Measurements from ENCODE around the gene MNAT1.

MNAT1 gene

DNA sequence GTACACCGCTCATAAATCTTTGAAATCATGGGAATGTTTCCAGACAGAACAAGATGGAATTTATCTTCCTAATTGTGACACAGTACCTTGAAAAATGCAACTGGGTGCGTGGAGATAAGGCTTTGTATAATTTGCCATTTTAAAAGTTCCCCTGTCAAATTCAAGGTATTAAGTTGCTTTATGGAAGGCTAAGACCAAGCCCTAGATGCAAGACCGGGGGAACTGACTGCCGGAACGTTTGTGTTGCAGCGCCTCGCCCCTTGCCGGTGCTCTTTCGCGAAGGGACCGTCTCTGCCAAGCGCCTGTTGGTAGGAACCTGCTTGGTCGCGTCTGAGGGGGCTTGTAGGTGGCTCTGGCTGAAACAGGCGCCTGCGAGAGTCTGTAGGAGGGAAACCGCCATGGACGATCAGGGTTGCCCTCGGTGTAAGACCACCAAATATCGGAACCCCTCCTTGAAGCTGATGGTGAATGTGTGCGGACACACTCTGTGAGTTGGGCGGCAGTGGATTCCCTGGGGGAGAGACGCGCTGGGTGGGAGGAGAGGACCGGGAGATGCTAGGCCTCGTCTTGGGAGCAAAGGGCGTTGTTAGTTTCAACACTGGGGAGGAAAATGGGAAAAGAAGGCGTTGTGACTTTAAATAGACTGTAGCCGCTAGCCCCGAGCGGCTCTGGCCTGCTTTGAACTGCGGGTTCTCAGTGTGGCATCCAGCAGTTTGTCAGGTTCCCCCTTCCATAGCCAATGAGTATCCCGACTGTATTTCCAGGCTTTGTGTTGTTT, at the start of gene MNAT1:
MNAT1 (plus strand) TSS at position 297 of the 778 bp plus-strand sequence; CDS start at position 399, 102 bp downstream.
- Histone ChIP-seq H3K36me3 (ENCODE audit: insufficient read depth, low read length) (no peaks in the 10 kb centered on the region), H3K4me1 (ENCODE audit: insufficient read depth, low read length) (no peaks in the 10 kb centered on the region), H3K9ac (ENCODE audit: low read depth, low read length) (peak within 1 kb of the TSS; percentile 79), H3K9me3 (ENCODE audit: control insufficient read depth, insufficient read depth, low read length) (no peaks in the 10 kb centered on the region)

DNA sequence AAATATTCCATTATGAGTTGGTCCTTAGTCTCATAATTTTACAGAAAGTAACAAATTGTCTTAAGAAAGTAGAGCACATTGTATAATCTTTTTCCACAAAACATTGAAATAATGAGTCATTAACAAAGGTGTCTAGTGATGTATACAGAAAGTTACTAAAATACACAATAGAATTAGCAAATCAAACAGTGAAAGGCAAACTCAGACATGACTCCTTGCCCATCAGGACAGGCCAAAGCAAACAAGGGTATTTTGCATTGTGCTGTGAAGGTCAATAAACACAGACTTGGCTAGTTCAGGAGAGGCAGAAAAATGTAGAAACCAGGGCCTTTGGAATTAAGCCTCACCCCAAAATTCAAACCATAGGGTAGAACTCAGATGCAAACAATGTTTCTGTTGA, 47.7 kb upstream of the MNAT1 start:
- H3K9ac ChIP-seq (ENCODE audit: low read depth, low read length): no peak overlapping the region

DNA sequence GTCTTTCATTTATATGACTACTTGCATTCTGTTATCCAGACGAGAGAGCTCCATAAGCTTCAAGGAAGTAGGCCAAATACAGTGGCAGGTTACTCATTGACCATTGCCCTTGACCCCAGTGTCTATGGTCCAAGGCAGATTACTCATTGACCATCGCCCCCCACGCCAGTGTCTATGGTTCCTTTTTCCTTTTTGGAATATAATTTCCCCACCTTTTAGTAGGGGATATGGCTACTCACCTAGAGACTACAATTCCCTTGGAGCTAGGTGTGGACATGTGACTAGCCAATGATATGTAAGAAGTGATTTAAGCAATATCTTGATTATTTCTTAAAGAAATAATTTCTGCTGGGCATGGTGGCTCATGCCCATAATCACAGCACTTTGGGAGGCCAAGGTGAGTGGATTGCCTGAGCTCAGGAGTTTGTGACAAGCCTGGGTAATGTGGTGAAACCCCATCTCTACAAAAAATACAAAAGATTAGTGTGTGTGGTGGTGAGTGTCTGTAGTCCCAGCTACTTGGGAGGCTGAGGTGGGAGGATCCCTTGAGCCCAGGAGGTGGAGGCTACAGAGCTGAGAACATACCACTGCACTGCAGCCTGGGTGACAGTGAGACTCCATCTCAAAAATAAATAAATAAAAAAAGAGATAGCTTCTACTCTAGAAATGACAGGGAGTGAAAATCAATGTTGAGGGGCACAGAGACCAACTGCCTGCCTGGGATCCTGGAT, 43.0 kb upstream of the MNAT1 start:
- Histone ChIP-seq H3K36me3 (ENCODE audit: insufficient read depth, low read length) (no peaks in the 10 kb centered on the region), H3K9me3 (ENCODE audit: control insufficient read depth, insufficient read depth, low read length) (no peaks in the 10 kb centered on the region)

More for the DNA sequence above, 47.7 kb upstream of the MNAT1 start:
- no peaks in the 10 kb centered on the region for H3K36me3 ChIP-seq (ENCODE audit: insufficient read depth, low read length)
- no peaks in the 10 kb centered on the region for H3K4me1 ChIP-seq (ENCODE audit: insufficient read depth, low read length)
- no peaks in the 10 kb centered on the region for H3K9me3 ChIP-seq (ENCODE audit: control insufficient read depth, insufficient read depth, low read length)

DNA sequence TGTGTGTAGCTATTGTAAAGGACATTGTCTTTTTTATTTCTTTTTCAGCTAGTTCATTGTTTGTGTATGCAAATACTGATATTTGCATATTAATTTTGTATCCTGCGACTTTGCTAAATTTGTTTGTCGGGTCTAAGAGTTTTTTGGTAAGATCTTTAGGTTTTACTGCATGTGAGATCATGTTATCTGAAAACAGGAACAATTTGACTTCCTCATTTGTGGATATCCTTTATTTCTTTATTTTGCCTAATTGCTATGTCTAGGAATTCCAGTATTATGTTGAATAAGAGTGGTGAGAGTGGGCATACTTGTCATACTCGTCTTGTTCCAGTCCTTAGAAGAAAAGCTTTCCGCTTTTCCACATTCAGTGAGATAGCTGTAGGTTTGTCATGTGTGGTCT, 39.2 kb upstream of the MNAT1 start:
- Histone ChIP-seq H3K9me3 (ENCODE audit: control insufficient read depth, insufficient read depth, low read length) (peaks cover 3% of the 10 kb centered on the region; the same call in 1 of the 2 replicates), H3K4me1 (ENCODE audit: insufficient read depth, low read length) (no peaks in the 10 kb centered on the region), H3K9ac (ENCODE audit: low read depth, low read length) (no peak overlapping the region), H3K36me3 (ENCODE audit: insufficient read depth, low read length) (no peaks in the 10 kb centered on the region)

More for the DNA sequence above, 43.0 kb upstream of the MNAT1 start:
- no peak overlapping the region for H3K9ac ChIP-seq (ENCODE audit: low read depth, low read length)
- H3K4me1 ChIP-seq (ENCODE audit: insufficient read depth, low read length): no peaks in the 10 kb centered on the region

DNA sequence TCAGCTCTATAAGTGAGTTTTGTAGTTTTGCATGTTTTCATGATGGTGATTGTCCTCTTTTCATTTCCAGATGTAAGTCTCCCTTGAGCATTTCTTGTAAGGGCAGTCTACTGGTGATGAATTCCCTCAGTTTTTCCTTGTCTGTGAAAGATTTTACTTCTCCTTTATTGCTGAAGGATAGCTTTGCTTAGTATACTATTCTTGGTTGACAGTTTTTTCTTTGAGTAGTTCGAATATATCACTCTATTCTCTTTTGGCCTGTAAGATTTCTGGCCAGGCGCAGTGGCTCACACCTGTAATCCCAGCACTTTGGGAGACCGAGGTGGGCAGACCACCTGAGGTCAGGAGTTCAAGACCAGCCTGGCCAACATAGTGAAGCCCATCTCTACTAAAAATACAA, 34.0 kb upstream of the MNAT1 start:
- H3K9ac ChIP-seq (ENCODE audit: low read depth, low read length): no peak overlapping the region
- no peaks in the 10 kb centered on the region for H3K4me1 ChIP-seq (ENCODE audit: insufficient read depth, low read length)
- peaks cover 3% of the 10 kb centered on the region; the same call in 1 of the 2 replicates for H3K9me3 ChIP-seq (ENCODE audit: control insufficient read depth, insufficient read depth, low read length)
- H3K36me3 ChIP-seq (ENCODE audit: insufficient read depth, low read length): no peaks in the 10 kb centered on the region

DNA sequence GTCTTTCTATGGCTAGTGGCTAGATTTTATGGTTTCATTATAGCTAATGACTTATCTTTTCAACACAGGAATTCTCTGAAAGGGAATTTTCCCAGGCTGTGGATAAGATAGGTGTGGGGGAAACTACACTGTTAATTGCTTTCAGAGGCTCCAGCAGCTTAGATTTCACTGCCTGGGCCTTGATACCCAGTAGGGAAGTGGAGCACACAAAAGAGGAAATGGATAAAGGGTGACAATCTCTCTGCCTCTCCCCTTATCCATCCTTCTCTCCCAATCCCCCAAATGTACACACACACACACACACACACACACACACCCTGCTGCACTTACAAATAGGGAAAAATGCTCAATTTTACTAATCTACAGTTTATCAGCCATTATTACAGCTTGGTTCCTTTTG, 29.5 kb upstream of the MNAT1 start:
- no peaks in the 10 kb centered on the region for H3K36me3 ChIP-seq (ENCODE audit: insufficient read depth, low read length)
- no peak overlapping the region for H3K9ac ChIP-seq (ENCODE audit: low read depth, low read length)
- no peaks in the 10 kb centered on the region for H3K9me3 ChIP-seq (ENCODE audit: control insufficient read depth, insufficient read depth, low read length)
- H3K4me1 ChIP-seq (ENCODE audit: insufficient read depth, low read length): peaks cover 1% of the 10 kb centered on the region; the same call in 1 of the 2 replicates

DNA sequence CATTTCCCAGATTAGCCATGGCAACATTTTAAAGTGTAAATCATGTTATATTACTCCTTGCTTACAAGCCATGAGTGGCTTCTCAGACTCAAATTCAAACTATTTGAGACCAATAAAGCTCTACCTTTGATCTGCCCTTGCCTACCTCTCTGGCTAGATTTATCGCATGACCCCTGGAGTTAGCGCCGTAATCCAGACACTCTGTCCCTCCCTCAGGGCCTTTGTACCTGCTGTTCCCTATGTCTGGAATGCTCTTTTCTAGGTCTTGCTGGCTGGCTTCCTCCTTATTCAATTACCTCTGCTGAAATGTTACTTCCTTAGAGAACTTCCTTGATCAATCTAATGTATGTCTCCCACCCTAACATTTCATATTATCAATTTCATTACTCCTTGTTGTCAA, 26.7 kb upstream of the MNAT1 start:
- no peak overlapping the region for H3K9ac ChIP-seq (ENCODE audit: low read depth, low read length)
- H3K36me3 ChIP-seq (ENCODE audit: insufficient read depth, low read length): no peaks in the 10 kb centered on the region
- no peaks in the 10 kb centered on the region for H3K9me3 ChIP-seq (ENCODE audit: control insufficient read depth, insufficient read depth, low read length)
- H3K4me1 ChIP-seq (ENCODE audit: insufficient read depth, low read length): peaks cover 7% of the 10 kb centered on the region; the same call in 1 of the 2 replicates

DNA sequence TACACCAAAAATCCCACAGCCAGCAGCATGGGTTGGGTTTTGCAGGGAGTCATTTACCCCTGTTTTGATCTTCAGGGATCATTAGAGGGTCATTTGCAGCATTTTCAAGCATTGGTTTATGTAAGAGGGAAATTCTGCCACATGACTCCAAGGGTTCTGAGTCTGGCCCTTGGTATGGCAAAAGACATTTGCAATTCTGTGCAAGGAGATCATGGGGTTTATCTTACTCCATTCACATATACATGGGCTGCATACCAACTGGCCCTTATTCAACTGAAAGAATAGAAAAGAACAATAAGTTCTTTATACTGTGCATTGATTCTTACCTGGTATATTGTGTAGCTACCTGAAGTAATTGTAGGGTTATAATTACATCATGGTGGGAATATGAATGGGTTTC, 24.1 kb upstream of the MNAT1 start:
- Histone ChIP-seq H3K4me1 (ENCODE audit: insufficient read depth, low read length) (peaks cover 7% of the 10 kb centered on the region; the same call in 1 of the 2 replicates), H3K9ac (ENCODE audit: low read depth, low read length) (no peak overlapping the region), H3K9me3 (ENCODE audit: control insufficient read depth, insufficient read depth, low read length) (no peaks in the 10 kb centered on the region), H3K36me3 (ENCODE audit: insufficient read depth, low read length) (peaks cover 6% of the 10 kb centered on the region; the same call in 1 of the 2 replicates)

DNA sequence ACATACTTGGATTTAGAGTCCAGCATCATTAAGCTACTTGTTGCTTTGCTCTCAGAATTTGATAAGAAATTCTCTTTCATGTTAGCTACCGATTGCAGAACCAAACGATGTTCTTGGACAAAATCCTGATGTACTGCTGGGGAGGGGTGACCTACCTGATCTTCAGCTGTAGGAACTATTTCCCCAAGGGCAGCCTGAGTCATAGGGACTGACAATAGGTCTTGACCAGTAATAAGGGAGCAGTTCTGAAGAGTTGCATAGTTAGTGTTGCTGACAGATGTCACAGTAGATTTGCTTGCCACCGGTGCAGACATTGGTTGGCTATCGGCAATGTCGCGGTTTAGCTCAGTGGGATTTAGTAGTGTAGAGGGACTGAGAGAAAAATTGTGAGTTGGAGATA, 21.0 kb upstream of the MNAT1 start:
- H3K9ac ChIP-seq (ENCODE audit: low read depth, low read length): no peak overlapping the region
- no peaks in the 10 kb centered on the region for H3K9me3 ChIP-seq (ENCODE audit: control insufficient read depth, insufficient read depth, low read length)
- peaks cover 8% of the 10 kb centered on the region; the same call in 1 of the 2 replicates for H3K36me3 ChIP-seq (ENCODE audit: insufficient read depth, low read length)
- peaks cover 7% of the 10 kb centered on the region; the same call in 1 of the 2 replicates for H3K4me1 ChIP-seq (ENCODE audit: insufficient read depth, low read length)

DNA sequence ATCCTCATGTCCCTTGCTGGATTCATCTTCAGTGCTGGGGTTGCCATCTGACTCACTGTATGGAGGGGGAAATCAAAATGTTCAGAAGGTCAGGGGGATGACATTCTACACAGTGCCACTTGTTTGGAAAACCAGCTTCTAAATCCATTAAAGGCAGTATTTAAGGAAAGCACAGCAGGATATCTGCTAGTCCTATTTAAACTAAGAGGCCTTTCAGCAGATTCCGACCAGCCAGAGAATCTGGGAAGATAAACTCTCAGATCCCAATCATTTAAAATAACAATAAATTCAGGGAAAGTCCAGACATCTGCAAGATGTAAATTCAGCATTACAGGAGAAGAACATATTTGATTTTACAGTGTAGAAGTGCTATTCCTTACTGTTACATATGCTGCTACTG, 14.2 kb upstream of the MNAT1 start:
- Histone ChIP-seq H3K9me3 (ENCODE audit: control insufficient read depth, insufficient read depth, low read length) (no peaks in the 10 kb centered on the region), H3K4me1 (ENCODE audit: insufficient read depth, low read length) (peaks cover 16% of the 10 kb centered on the region), H3K9ac (ENCODE audit: low read depth, low read length) (peak overlapping the region; percentile 93), H3K36me3 (ENCODE audit: insufficient read depth, low read length) (peaks cover 14% of the 10 kb centered on the region; the same call in 1 of the 2 replicates)

DNA sequence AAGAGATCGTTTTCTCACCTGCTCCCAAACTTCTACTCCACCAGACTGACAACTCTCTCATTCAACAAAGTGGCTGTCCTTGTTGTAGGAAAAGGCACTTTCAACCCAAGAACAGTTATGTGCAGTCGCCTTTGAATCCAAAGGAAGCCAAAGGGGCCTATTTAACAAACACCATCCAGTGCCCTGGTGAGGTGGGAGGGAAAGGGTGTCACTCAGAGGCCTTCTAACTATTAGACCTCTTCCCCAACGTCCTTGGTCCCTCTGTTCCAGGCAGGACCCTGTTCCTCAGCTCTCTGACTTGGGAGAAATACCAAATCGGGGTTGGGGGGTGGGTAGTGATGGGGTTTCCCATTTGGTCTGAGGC, 13.6 kb upstream of the MNAT1 start:
- peak overlapping the region; percentile 93 for H3K9ac ChIP-seq (ENCODE audit: low read depth, low read length)
- peaks cover 14% of the 10 kb centered on the region; the same call in 1 of the 2 replicates for H3K36me3 ChIP-seq (ENCODE audit: insufficient read depth, low read length)

DNA sequence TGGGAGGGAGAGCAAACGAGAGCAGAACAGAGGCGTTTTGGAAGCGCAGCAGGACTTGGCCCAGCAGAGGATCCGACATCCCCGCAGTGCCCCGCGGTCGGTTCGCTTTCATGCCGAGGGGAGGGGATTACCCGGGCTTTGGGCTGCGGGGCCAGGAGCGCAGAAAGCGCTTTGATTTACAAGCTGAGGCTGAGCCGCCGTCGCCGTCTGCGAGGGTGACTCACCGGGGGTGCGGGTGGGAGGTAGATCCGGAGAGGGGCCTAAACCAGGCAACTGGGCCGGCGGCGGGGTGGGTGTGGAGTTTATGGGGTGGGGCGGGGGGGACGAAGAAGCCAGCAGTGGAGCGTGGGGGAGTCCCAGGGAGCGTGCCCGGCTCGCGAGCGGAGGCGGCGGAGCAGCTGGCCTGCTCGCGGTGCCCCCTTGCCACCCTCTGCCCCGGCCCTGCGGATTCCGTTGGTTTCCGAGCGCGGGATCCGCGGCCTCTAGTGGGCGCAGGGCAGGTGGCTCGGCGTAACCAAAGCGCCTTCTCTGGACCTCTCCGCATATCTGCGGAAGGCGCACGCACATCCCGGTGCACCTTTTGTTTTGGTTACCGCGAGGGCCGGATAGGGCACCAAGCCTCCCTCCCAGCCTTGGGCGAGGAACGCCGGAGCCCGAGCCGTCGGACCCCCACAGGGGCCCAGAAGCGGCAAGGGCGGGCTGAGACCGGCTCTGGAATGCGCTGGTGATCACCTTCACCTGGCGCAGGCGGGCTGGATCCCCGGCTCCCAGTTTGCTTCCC, 13.0 kb upstream of the MNAT1 start:
- Histone ChIP-seq H3K4me1 (ENCODE audit: insufficient read depth, low read length) (peaks cover 16% of the 10 kb centered on the region), H3K9ac (ENCODE audit: low read depth, low read length) (peak overlapping the region; percentile 93), H3K9me3 (ENCODE audit: control insufficient read depth, insufficient read depth, low read length) (no peaks in the 10 kb centered on the region), H3K36me3 (ENCODE audit: insufficient read depth, low read length) (peaks cover 14% of the 10 kb centered on the region; the same call in 1 of the 2 replicates)

More for the DNA sequence above, 13.6 kb upstream of the MNAT1 start:
- H3K9me3 ChIP-seq (ENCODE audit: control insufficient read depth, insufficient read depth, low read length): no peaks in the 10 kb centered on the region
- peaks cover 16% of the 10 kb centered on the region for H3K4me1 ChIP-seq (ENCODE audit: insufficient read depth, low read length)

DNA sequence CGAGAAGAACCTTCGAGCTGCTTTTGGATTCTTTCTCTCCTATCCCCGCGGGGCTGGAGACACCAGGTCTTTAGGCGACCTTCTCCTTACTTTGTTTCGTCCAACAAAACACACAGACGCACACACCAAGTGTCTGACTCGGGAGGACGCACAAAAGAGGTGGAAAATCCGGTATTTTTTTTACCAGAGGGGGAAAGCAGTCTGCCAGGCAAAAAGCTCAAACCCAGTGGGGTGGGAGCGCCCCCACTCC, 12.5 kb upstream of the MNAT1 start:
- Histone ChIP-seq H3K4me1 (ENCODE audit: insufficient read depth, low read length) (peaks cover 16% of the 10 kb centered on the region), H3K36me3 (ENCODE audit: insufficient read depth, low read length) (peaks cover 14% of the 10 kb centered on the region; the same call in 1 of the 2 replicates), H3K9me3 (ENCODE audit: control insufficient read depth, insufficient read depth, low read length) (no peaks in the 10 kb centered on the region), H3K9ac (ENCODE audit: low read depth, low read length) (peak overlapping the region; percentile 93)

DNA sequence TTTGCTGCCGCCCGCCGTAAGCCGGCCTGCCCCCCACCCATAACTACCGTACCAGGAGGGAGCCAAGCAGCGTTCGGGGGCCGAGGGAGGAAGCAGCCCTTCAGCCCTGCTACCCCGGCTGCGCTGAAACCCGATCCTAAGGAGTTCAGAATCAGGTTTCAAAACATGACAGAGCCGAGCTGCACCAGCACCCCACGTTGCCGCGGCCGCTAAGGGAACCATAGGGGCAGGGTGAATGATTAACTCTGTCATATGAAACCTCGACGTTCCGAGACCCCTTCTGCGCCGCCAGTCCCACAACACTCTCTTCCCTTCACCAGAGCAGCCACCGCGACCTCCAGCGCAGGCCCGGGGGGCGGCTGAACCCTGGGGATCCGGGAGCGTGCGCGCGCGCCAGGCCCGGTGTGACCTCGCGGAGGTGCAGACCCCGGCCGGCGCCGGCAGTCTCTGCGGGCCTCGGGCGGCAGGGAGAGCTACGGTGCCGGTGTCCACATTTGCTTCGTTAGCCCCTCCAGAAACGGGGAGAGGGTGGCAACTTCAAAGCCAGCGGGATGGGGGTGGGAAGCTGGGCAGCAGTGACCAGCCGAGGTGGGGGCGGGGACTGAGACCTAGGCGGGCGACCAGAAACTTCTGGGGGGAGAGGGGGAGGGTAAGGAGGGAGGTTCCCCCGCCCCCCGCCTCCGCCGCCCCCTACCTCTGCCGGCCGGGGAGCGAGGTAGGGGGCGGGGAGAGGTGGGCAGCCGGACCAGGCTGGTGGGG, 12.0 kb upstream of the MNAT1 start:
- Histone ChIP-seq H3K9me3 (ENCODE audit: control insufficient read depth, insufficient read depth, low read length) (no peaks in the 10 kb centered on the region), H3K4me1 (ENCODE audit: insufficient read depth, low read length) (peaks cover 16% of the 10 kb centered on the region), H3K36me3 (ENCODE audit: insufficient read depth, low read length) (peaks cover 14% of the 10 kb centered on the region; the same call in 1 of the 2 replicates), H3K9ac (ENCODE audit: low read depth, low read length) (peak overlapping the region; percentile 93)
